Mammary epithelial cell (primary cell): ENCODE results near the gene ANKRD28.

Experiments
- EZH2 ChIP-seq: IDR thresholded peaks from 2 replicates; pipeline ENCODE4 v1.6.1; 2012; ENCODE audit warnings: low read length, inconsistent platforms, borderline replicate concordance
- TF ChIP-seq, protein P1 (sequence below), 2 donors: IDR thresholded peaks in 1 of 2; conservative IDR thresholded peaks in 1 of 2; 2 replicates each; pipeline ENCODE4 v1.5.1; 2011 to 2012; ENCODE audit warnings: inconsistent platforms in 2 of 2, low read length in 2 of 2, mild to moderate bottlenecking in 2 of 2, control low read depth in 1 of 2, low read depth in 1 of 2; ENCODE audit not compliant: insufficient read depth in 1 of 2; ENCODE audit errors: extremely low read depth in 1 of 2

DNA sequence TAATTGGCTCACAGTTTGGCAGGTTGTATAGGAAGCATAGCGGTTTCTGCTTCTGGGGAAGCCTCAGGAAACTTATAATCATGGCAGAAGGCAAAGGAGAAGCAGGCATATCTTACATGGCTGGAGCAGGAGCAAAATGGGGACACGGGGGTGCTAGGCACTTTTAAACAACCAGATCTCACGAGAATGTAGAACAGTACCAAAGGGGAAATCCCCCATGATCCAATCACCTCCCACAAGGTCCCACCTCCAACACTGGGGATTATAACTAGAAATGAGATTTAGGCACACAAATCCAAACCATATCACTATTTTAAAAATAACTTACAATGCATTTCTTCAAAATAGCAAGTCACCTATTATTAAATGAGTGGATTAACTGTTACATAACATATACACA is 47.1 kb upstream of the ANKRD28 start:
- TF ChIP-seq EZH2: no peak
- TF ChIP-seq, protein P1, sequence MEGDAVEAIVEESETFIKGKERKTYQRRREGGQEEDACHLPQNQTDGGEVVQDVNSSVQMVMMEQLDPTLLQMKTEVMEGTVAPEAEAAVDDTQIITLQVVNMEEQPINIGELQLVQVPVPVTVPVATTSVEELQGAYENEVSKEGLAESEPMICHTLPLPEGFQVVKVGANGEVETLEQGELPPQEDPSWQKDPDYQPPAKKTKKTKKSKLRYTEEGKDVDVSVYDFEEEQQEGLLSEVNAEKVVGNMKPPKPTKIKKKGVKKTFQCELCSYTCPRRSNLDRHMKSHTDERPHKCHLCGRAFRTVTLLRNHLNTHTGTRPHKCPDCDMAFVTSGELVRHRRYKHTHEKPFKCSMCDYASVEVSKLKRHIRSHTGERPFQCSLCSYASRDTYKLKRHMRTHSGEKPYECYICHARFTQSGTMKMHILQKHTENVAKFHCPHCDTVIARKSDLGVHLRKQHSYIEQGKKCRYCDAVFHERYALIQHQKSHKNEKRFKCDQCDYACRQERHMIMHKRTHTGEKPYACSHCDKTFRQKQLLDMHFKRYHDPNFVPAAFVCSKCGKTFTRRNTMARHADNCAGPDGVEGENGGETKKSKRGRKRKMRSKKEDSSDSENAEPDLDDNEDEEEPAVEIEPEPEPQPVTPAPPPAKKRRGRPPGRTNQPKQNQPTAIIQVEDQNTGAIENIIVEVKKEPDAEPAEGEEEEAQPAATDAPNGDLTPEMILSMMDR (conservative IDR thresholded peaks at IDR 0.05 in 1 of 2, IDR thresholded peaks at IDR 0.05 in 1 of 2; ENCODE audit: extremely low read depth in 1 of 2, insufficient read depth in 1 of 2, low read depth in 1 of 2, low read length in 2 of 2): no peak
